Kidney (tissue), 14 donors: Measurements from ENCODE around the gene NXPH2. TPM values are rescaled to one million over a fixed set of nuclear protein-coding genes. Genes with fewer than 3 reads are reported as not detected.
"Not testable (repeated sequence)": the region's sequence is repeated elsewhere in the genome, so short reads cannot be mapped to it uniquely, and the experiment has no call there.

Source experiments
- DNase-seq, 5 donors: peaks; one replicate each; pipeline ENCODE4 v3.0.0-alpha.2; 2013 to 2020
- FAIRE-seq: peaks from 2 replicates; lab custom pipeline; 2012; peaks lifted over from hg19 to GRCh38; lab: Jason Lieb, UNC
- H3K27ac ChIP-seq, 2 donors: one replicate each; pipeline ENCODE4 v1.7.0; 2013; ENCODE audit warnings: low read depth in 2 of 2, low read length in 2 of 2, inconsistent platforms in 1 of 2
- H3K27me3 ChIP-seq: one replicate; pipeline ENCODE4 v1.7.1; 2013; ENCODE audit warnings: low read length, inconsistent platforms; ENCODE audit not compliant: control insufficient read depth, insufficient read depth
- H3K36me3 ChIP-seq, 3 donors: one replicate each; pipeline versions ENCODE4 v1.7.0 to v1.7.1; 2013; ENCODE audit warnings: low read length in 3 of 3, control low read depth in 1 of 3, inconsistent platforms in 1 of 3; ENCODE audit not compliant: insufficient read depth in 3 of 3, control insufficient read depth in 2 of 3
- H3K4me1 ChIP-seq, 3 donors: one replicate each; pipeline versions ENCODE4 v1.7.0 to v1.7.1; 2013; ENCODE audit warnings: low read length in 3 of 3, inconsistent platforms in 1 of 3, low read depth in 1 of 3; ENCODE audit not compliant: control insufficient read depth in 2 of 3, insufficient read depth in 2 of 3
- H3K4me3 ChIP-seq, 3 donors: one replicate each; pipeline versions ENCODE4 v1.7.0 to v1.8.1; 2013; ENCODE audit warnings: low read length in 3 of 3, control low read depth in 1 of 3, inconsistent platforms in 1 of 3
- H3K9ac ChIP-seq, 3 donors: one replicate each; pipeline versions ENCODE4 v1.7.0 to v1.7.1; 2013; ENCODE audit warnings: low read length in 3 of 3, control low read depth in 1 of 3, inconsistent platforms in 1 of 3
- H3K9me3 ChIP-seq, 3 donors: one replicate each; pipeline versions ENCODE4 v1.7.0 to v1.7.1; 2013; ENCODE audit warnings: low read length in 3 of 3, control low read depth in 1 of 3, inconsistent platforms in 1 of 3; ENCODE audit not compliant: control insufficient read depth in 2 of 3, insufficient read depth in 1 of 3
- intact Hi-C: fragments of 100-400 bp; cut with DNase I; formaldehyde crosslinking; loops from one replicate; pipeline ENCODE4 v1.11.1; 2022
- polyA plus RNA-seq: library from polyadenylated mRNA; stranded (reverse); fragments of 350-450 nt; fragmentation: Illumina TruSeq; extraction: RNeasy Lipid Tissue Mini Kit (QIAGEN cat#74804); gene quantifications from one replicate; pipeline ENCODE4 v1.2.3, GENCODE V29; 2014; ENCODE audit warnings: low read depth, low replicate concordance; ENCODE audit not compliant: insufficient read depth
- total RNA-seq: library from RNA; stranded (reverse); fragmentation: NEBNext Ultra II Directional; extraction: Animal tissue kit (Norgen Biotek cat#: 25700); gene quantifications from one replicate; pipeline ENCODE4 v1.2.1, GENCODE V29; 2021
- TF ChIP-seq, protein P1 (sequence below): IDR thresholded peaks from 3 replicates; pipeline ENCODE4 v1.5.1; 2012; ENCODE audit warnings: mild to moderate bottlenecking, moderate library complexity, borderline replicate concordance; ENCODE audit not compliant: insufficient read depth; ENCODE audit errors: extremely low read depth
- donor health status: control.
- donor health status: control.
- donor health status: control.
- donor health status: control.
- donor health status: control.
- donor health status: DM: yes; HTN: yes; CAD: no.
- donor health status: Normal renal cell carcinoma (clear cell type).

The NXPH2 gene
- total and polyA plus RNA-seq, 2 donors from 2014 or later: 0.57 to 2.2 TPM

DNA sequence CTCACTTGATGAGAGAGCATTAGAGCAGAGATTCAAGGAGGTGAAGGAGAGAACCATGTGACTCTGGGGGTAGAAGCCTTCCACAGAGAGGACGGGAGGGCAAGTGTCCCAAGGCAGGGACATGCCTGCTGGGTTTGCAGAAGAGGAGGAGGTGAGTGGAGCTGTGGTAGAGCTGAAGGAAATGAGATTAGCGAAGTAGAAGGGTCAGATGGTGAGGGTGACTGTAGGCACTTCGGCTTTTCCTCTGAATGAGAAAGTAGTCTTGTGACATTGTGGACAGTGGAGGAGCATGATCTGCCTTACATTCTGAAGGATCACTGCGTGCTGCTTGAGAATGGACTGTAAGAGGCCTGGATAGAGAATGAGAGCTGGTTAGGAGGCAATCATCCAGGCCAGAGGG lies 126.0 kb downstream of the NXPH2 start:
- Histone ChIP-seq H3K27me3 (no peaks in the 10 kb centered on the region), H3K4me1 (no peaks in the 10 kb centered on the region), H3K27ac (no peak overlapping the region), H3K4me3 (no peak overlapping the region), H3K9ac (no peak overlapping the region), H3K9me3 (no peaks in the 10 kb centered on the region), H3K36me3 (no peaks in the 10 kb centered on the region)
- TF ChIP-seq, protein P1, sequence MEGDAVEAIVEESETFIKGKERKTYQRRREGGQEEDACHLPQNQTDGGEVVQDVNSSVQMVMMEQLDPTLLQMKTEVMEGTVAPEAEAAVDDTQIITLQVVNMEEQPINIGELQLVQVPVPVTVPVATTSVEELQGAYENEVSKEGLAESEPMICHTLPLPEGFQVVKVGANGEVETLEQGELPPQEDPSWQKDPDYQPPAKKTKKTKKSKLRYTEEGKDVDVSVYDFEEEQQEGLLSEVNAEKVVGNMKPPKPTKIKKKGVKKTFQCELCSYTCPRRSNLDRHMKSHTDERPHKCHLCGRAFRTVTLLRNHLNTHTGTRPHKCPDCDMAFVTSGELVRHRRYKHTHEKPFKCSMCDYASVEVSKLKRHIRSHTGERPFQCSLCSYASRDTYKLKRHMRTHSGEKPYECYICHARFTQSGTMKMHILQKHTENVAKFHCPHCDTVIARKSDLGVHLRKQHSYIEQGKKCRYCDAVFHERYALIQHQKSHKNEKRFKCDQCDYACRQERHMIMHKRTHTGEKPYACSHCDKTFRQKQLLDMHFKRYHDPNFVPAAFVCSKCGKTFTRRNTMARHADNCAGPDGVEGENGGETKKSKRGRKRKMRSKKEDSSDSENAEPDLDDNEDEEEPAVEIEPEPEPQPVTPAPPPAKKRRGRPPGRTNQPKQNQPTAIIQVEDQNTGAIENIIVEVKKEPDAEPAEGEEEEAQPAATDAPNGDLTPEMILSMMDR: no peak
- intact Hi-C loops: no loop called here
- FAIRE-seq: no peak
- no peak for DNase-seq

DNA sequence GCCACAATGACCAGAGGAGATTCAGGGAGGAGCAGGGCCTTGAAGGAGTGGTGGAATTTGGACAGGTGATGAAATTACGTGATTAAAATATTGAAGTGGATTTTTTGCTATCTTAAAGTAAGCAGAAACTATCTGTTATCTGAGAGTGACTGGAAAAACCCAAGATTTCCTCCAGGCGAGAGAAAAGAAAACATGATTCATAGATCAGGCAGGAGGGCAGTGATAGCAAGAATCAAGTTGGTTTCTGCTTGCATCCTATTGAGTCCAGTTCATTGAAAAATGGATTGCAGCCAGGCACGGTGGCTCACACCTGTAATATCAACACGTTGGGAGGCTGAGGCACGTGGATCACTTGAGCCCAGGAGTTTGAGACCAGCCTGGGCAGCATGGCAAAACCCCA lies 127.8 kb downstream of the NXPH2 start:
- TF ChIP-seq, protein P1: no peak
- Histone ChIP-seq H3K27me3 (no peaks in the 10 kb centered on the region), H3K4me1 (no peaks in the 10 kb centered on the region), H3K9ac (no peak overlapping the region), H3K27ac (no peak overlapping the region), H3K36me3 (no peaks in the 10 kb centered on the region), H3K9me3 (no peaks in the 10 kb centered on the region), H3K4me3 (no peak overlapping the region)
- DNase-seq (no peak), FAIRE-seq (no peak)
- intact Hi-C loops: no loop called here

DNA sequence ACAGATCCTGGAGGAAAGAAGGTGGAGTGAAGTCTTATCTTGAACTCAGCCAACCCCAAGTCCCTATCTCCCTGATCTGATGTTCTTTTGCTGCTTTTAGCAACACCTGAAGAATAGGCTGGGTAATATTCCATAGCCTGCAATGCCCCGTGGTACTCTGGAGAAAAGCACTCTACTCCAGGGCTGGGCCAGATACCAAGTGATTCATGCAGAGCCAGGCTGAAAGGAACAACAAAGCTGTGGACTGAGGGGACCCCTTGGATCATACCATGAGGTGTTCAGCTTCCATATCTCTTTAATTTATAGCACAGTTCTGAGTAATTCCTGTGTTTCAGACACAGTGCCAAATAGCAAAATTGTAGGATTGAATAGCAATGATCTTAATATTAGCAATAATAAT lies 130.6 kb downstream of the NXPH2 start:
- DNase-seq (no peak), FAIRE-seq (no peak)
- intact Hi-C loops: no loop called here
- TF ChIP-seq, protein P1: no peak
- no peak overlapping the region for H3K4me3 ChIP-seq
- H3K4me1 ChIP-seq: no peaks in the 10 kb centered on the region
- H3K9ac ChIP-seq: no peak overlapping the region
- no peaks in the 10 kb centered on the region for H3K27me3 ChIP-seq
- H3K36me3 ChIP-seq: no peaks in the 10 kb centered on the region
- H3K9me3 ChIP-seq: no peaks in the 10 kb centered on the region
- H3K27ac ChIP-seq: no peak overlapping the region

DNA sequence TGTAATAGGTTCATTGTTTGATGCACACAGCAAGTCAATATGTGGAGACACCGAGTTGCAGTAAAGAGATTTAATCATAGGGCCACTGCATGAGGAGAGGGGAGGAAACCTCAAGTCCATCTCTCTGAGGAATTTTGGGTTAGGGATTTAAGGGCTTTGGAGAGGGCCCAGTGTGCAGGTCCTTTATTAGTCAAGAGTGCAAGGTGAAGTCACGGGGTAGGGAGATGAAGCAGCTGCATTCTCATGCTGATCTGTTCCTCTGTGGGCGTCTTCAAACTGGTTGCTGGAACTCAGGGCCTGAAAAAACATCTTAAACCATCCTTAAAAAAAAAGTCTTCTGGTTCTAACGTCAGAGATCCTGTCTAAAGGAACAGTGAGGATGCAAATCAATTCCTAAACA lies 131.6 kb downstream of the NXPH2 start:
- H3K36me3 ChIP-seq: no peaks in the 10 kb centered on the region
- H3K27me3 ChIP-seq: no peaks in the 10 kb centered on the region
- DNase-seq (no peak), FAIRE-seq (no peak)
- intact Hi-C loops: no loop called here
- H3K4me3 ChIP-seq: no peak overlapping the region
- no peak overlapping the region for H3K27ac ChIP-seq
- H3K4me1 ChIP-seq: no peaks in the 10 kb centered on the region
- TF ChIP-seq, protein P1: no peak
- no peaks in the 10 kb centered on the region for H3K9me3 ChIP-seq
- H3K9ac ChIP-seq: no peak overlapping the region

DNA sequence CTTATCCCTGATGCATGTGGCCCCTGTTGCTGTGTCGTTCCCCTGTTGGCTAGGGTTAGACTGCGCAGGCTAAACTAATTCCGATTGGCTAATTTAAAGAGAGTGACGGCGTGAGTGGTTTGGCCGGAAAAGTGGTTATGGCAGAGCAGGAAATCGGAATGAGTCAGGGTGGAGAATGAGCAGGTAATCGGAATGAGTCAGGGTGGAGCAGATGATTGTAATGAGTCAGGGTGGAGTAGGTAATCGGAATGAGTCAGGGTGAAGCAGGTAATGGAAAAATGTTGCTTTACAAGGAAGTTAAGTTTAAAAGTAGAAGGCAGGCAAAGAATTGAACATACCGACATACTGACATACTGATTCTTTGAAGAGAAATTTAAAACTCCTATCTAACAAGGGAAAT lies 135.4 kb downstream of the NXPH2 start:
- DNase-seq: not testable (repeated sequence)

More for the DNA sequence above, 135.4 kb downstream of the NXPH2 start:
- H3K4me1 ChIP-seq, H3K4me3 ChIP-seq, H3K27me3 ChIP-seq, intact Hi-C loops, H3K27ac ChIP-seq, H3K36me3 ChIP-seq, H3K9me3 ChIP-seq, FAIRE-seq, H3K9ac ChIP-seq: not testable (repeated sequence)
